PFSK-1 (cell line): ENCODE results near the gene NRG3.

ENCODE experiments used
- FOXP2 ChIP-seq: optimal IDR thresholded peaks from 2 replicates; pipeline ENCODE3; 2011; ENCODE audit warnings: borderline replicate concordance, control low read depth, inconsistent platforms; ENCODE audit not compliant: insufficient read depth; ENCODE audit errors: extremely low read length, extremely low read depth
- POLR2AphosphoS5 ChIP-seq: IDR thresholded peaks from 2 replicates; pipeline ENCODE4 v1.6.1; 2012; ENCODE audit warnings: low read depth, mild to moderate bottlenecking, control low read depth, low read length, moderate library complexity
- SIN3A ChIP-seq: IDR thresholded peaks from 2 replicates; pipeline ENCODE4 v1.6.1; 2012; ENCODE audit warnings: mild to moderate bottlenecking, low read length, moderate library complexity, borderline replicate concordance; ENCODE audit not compliant: insufficient read depth
- TAF1 ChIP-seq: IDR thresholded peaks from 2 replicates; pipeline ENCODE4 v1.6.1; 2012; ENCODE audit warnings: low read length, control low read depth, borderline replicate concordance; ENCODE audit not compliant: insufficient read depth
- TF ChIP-seq, protein P1 (sequence below), 2 experiments: IDR thresholded peaks; 2 replicates each; pipeline versions ENCODE4 v1.6.1 to v1.8.0; 2011 to 2012; ENCODE audit warnings: low read depth in 2 of 2, low read length in 2 of 2, control low read depth in 1 of 2, inconsistent platforms in 1 of 2, mild to moderate bottlenecking in 1 of 2, moderate library complexity in 1 of 2; ENCODE audit not compliant: insufficient read depth in 1 of 2

NRG3 gene

DNA sequence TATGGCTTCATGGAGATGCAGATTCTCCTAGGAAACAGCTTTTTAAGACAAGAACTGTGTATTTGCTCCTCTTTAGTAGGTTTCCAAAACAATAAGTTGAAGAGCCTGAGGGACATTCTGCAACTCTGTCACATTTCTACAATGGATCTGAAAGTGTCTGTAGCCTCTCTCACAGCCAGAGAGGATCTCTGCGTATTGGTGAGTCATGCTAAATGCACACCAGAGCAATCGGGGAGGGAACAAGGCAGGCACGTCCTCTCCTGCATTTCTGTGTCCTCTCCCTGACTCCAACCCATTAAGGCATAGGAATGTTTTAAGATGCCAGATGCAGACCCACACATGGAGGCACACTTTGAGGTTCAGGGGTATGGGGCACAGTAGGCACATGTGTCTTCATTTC, 1137.9 kb downstream of the NRG3 start:
- TF ChIP-seq POLR2AphosphoS5 (no peak), FOXP2 (no peak), SIN3A (no peak), TAF1 (no peak)
- TF ChIP-seq, protein P1, sequence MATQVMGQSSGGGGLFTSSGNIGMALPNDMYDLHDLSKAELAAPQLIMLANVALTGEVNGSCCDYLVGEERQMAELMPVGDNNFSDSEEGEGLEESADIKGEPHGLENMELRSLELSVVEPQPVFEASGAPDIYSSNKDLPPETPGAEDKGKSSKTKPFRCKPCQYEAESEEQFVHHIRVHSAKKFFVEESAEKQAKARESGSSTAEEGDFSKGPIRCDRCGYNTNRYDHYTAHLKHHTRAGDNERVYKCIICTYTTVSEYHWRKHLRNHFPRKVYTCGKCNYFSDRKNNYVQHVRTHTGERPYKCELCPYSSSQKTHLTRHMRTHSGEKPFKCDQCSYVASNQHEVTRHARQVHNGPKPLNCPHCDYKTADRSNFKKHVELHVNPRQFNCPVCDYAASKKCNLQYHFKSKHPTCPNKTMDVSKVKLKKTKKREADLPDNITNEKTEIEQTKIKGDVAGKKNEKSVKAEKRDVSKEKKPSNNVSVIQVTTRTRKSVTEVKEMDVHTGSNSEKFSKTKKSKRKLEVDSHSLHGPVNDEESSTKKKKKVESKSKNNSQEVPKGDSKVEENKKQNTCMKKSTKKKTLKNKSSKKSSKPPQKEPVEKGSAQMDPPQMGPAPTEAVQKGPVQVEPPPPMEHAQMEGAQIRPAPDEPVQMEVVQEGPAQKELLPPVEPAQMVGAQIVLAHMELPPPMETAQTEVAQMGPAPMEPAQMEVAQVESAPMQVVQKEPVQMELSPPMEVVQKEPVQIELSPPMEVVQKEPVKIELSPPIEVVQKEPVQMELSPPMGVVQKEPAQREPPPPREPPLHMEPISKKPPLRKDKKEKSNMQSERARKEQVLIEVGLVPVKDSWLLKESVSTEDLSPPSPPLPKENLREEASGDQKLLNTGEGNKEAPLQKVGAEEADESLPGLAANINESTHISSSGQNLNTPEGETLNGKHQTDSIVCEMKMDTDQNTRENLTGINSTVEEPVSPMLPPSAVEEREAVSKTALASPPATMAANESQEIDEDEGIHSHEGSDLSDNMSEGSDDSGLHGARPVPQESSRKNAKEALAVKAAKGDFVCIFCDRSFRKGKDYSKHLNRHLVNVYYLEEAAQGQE (IDR thresholded peaks at IDR 0.05; ENCODE audit: insufficient read depth in 1 of 2, low read depth in 2 of 2, low read length in 2 of 2), result no peak

DNA sequence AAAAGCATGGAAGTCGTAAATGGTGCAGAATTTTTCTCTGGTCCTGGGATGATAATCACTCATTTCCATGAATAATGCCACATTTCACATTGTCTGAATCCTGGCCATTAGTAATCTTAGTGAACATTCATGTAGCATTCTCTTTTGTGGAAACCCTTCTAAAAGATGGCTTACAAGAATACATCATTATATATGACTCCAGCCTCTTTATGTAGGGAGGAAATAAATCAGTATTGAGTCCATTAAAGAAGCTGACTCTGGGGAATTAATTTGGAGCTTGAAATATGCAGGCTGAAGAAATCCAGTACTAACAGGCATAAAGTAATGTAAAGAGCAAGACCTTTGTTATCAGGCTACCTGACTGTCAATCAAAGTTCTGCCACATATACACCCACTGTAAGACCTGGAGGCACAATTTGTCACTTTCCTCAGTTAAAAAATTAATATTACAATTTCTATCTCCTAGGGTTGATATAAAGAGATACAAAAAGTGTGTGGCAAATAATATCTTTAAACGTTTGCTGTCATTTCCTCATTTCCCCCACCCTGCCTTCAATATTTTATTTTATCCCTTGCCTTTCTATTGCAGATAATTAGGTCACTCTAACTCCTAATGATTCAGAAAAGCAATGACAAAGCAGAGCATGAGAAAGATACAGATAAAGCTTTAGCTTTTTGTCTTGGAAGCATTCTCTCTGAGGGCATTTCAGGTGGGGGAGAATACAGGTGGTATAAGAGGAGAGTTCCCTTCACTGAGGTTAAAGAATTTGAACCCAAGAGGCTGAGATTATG, 1142.3 kb downstream of the NRG3 start:
- TF ChIP-seq TAF1 (no peak), POLR2AphosphoS5 (no peak), FOXP2 (no peak), SIN3A (no peak)
- TF ChIP-seq, protein P1 (IDR thresholded peaks at IDR 0.05; ENCODE audit: insufficient read depth in 1 of 2, low read depth in 2 of 2, low read length in 2 of 2), result no peak

DNA sequence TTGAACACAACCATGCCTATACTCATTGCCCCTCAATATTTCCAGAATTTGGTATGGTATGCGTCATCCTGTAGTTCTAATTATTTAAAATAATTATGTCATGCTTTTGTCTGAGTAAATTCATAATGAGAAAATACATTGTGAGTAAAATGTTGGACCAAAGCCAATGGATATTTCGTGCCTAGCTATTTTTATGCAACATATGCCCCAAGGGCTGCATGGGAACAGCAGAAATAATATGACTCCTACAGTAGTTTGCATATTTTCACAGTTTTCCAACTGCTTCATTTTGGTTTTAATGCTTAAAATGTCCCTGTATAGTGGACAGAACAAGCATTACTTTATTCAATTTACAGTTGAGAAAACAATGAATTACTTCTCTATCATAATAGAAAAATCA, 1148.7 kb downstream of the NRG3 start:
- TF ChIP-seq FOXP2, result no peak
- no peak for TF ChIP-seq SIN3A
- TF ChIP-seq, protein P1 (IDR thresholded peaks at IDR 0.05; ENCODE audit: insufficient read depth in 1 of 2, low read depth in 2 of 2, low read length in 2 of 2), result no peak
- TF ChIP-seq TAF1, result no peak
- TF ChIP-seq POLR2AphosphoS5, result no peak
